HL-60 (cell line): ENCODE results near the gene TRIM32.

ENCODE experiments used
- DNase-seq, 2 experiments: peaks; one replicate each; pipeline ENCODE4 v3.0.0-alpha.2; 2010 to 2020; ENCODE audit warnings: low read depth in 1 of 2, low spot score in 1 of 2
- H3K27ac ChIP-seq: fragments of 250-450 bp; sonication (Bioruptor Pico); replicated peaks from 2 replicates; pipeline ENCODE4 v1.5.1; 2020; ENCODE audit warnings: mild to moderate bottlenecking, moderate library complexity
- H3K27me3 ChIP-seq: fragments of 250-450 bp; sonication (Bioruptor Pico); 2 replicates; pipeline ENCODE4 v1.5.1; 2021; ENCODE audit warnings: mild to moderate bottlenecking, moderate library complexity; ENCODE audit not compliant: insufficient read depth, poor library complexity, severe bottlenecking
- H3K4me3 ChIP-seq: replicated peaks from 2 replicates; pipeline ENCODE4 v1.5.1; 2011; ENCODE audit warnings: mild to moderate bottlenecking, control low read depth, low read length; ENCODE audit not compliant: insufficient read depth
- CTCF ChIP-seq: IDR thresholded peaks from one replicate; pipeline ENCODE4 v1.5.1; 2011; ENCODE audit warnings: low read length, control low read depth, inconsistent platforms; ENCODE audit not compliant: insufficient read depth
- GABPA ChIP-seq: IDR thresholded peaks from 2 replicates; pipeline ENCODE4 v1.6.1; 2012; ENCODE audit warnings: low read depth
- POLR2AphosphoS5 ChIP-seq: IDR thresholded peaks from 2 replicates; pipeline ENCODE4 v1.6.1; 2012; ENCODE audit warnings: low read depth
- REST ChIP-seq: IDR thresholded peaks from 2 replicates; pipeline ENCODE4 v1.6.1; 2012; ENCODE audit warnings: low read depth; ENCODE audit not compliant: insufficient replicate concordance
- SPI1 ChIP-seq: IDR thresholded peaks from 2 replicates; pipeline ENCODE4 v1.6.1; 2012; ENCODE audit warnings: low read depth, mild to moderate bottlenecking, borderline replicate concordance

Gene TRIM32

GRCh38 chr9:116656501-116656971 is 30.6 kb upstream of the TRIM32 start:
- TF ChIP-seq POLR2AphosphoS5 (no peak), GABPA (no peak), SPI1 (no peak), CTCF (no peak), REST (no peak)
- H3K4me3 ChIP-seq = no peak overlapping the region
- H3K27ac ChIP-seq = no peak overlapping the region
- no peak for DNase-seq
- no peaks in the 10 kb centered on the region for H3K27me3 ChIP-seq

GRCh38 chr9:116656977-116657376 is 30.1 kb upstream of the TRIM32 start:
- TF ChIP-seq GABPA (no peak), POLR2AphosphoS5 (no peak), CTCF (no peak), SPI1 (no peak), REST (no peak)
- H3K27me3 ChIP-seq = no peaks in the 10 kb centered on the region
- H3K4me3 ChIP-seq = no peak overlapping the region
- no peak for DNase-seq
- no peak overlapping the region for H3K27ac ChIP-seq

GRCh38 chr9:116658265-116658664 is 28.8 kb upstream of the TRIM32 start:
- no peak for DNase-seq
- Histone ChIP-seq H3K27me3 (no peaks in the 10 kb centered on the region), H3K4me3 (no peak overlapping the region), H3K27ac (no peak overlapping the region)
- TF ChIP-seq POLR2AphosphoS5 (no peak), REST (no peak), GABPA (no peak), CTCF (no peak), SPI1 (no peak)
